ENCODE data around the gene HIC2.
"Not testable (repeated sequence)": the region's sequence is repeated elsewhere in the genome, so short reads cannot be mapped to it uniquely, and the experiment has no call there.

DNA sequence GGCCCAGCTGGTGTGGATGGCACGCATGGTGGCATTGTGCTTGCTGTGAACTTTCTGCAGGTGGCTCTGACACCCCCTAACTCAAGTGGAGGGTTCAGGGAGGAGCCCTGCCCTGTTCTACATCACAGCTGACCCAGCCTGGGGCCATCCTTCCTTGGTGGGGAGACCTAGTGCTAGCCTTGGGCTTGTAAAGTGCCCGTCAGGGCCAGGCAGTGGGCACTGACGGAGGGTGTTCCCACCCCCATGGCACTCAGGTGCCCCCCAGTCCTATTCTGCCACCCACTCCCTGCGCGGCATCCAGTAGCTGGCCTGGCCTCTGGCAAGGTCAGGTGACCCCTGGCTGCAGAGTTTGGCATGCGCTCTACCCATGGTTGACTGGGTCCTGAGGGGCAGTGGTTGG lies 24.0 kb downstream of the HIC2 start:
- TF ChIP-seq ZFP30 (CRISPR knock-in tag; IDR thresholded peaks at IDR 0.05); ZNF565 (CRISPR knock-in tag; conservative IDR thresholded peaks at IDR 0.05; ENCODE audit: low read depth); CSDC2 (CRISPR knock-in tag; IDR thresholded peaks at IDR 0.05); RARB (CRISPR knock-in tag; IDR thresholded peaks at IDR 0.05); ZC3H10 (CRISPR knock-in tag; IDR thresholded peaks at IDR 0.05); ZFP3 (CRISPR knock-in tag; IDR thresholded peaks at IDR 0.05); OSR1 (CRISPR knock-in tag; IDR thresholded peaks at IDR 0.05); PPARA (CRISPR knock-in tag; IDR thresholded peaks at IDR 0.05; ENCODE audit: borderline replicate concordance); TCF4 (CRISPR knock-in tag; IDR thresholded peaks at IDR 0.05; ENCODE audit: borderline replicate concordance); ZNF70 (CRISPR knock-in tag; IDR thresholded peaks at IDR 0.05); ARNTL (CRISPR knock-in tag; IDR thresholded peaks at IDR 0.05; ENCODE audit: borderline replicate concordance, low read depth): not testable (repeated sequence)
- TF ChIP-seq, protein P1, sequence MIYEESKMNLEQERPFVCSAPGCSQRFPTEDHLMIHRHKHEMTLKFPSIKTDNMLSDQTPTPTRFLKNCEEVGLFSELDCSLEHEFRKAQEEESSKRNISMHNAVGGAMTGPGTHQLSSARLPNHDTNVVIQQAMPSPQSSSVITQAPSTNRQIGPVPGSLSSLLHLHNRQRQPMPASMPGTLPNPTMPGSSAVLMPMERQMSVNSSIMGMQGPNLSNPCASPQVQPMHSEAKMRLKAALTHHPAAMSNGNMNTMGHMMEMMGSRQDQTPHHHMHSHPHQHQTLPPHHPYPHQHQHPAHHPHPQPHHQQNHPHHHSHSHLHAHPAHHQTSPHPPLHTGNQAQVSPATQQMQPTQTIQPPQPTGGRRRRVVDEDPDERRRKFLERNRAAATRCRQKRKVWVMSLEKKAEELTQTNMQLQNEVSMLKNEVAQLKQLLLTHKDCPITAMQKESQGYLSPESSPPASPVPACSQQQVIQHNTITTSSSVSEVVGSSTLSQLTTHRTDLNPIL (CRISPR knock-in tag; IDR thresholded peaks at IDR 0.05; ENCODE audit: low read depth): not testable (repeated sequence)
- TF ChIP-seq, protein P2, sequence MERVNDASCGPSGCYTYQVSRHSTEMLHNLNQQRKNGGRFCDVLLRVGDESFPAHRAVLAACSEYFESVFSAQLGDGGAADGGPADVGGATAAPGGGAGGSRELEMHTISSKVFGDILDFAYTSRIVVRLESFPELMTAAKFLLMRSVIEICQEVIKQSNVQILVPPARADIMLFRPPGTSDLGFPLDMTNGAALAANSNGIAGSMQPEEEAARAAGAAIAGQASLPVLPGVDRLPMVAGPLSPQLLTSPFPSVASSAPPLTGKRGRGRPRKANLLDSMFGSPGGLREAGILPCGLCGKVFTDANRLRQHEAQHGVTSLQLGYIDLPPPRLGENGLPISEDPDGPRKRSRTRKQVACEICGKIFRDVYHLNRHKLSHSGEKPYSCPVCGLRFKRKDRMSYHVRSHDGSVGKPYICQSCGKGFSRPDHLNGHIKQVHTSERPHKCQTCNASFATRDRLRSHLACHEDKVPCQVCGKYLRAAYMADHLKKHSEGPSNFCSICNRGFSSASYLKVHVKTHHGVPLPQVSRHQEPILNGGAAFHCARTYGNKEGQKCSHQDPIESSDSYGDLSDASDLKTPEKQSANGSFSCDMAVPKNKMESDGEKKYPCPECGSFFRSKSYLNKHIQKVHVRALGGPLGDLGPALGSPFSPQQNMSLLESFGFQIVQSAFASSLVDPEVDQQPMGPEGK (CRISPR knock-in tag; IDR thresholded peaks at IDR 0.05; ENCODE audit: borderline replicate concordance): not testable (repeated sequence)
